GM20431 (cell line): ENCODE measurements around the gene GRHL1.
"Not testable (repeated sequence)": the region's sequence is repeated elsewhere in the genome, so short reads cannot be mapped to it uniquely, and the experiment has no call there.

Experiments
- in situ Hi-C: fragments of 300-500 bp; cut with MseI, MboI; formaldehyde crosslinking; loops from one replicate; pipeline ENCODE4 v1.15.0; 2020; ENCODE audit warnings: low sequenced_read_pairs; ENCODE audit not compliant: unreplicated experiment

GRHL1 gene

GRCh38 chr2:9951522-9952285, at the start of gene GRHL1:
TSS of gene GRHL1 (plus strand) at chr2:9951693. CDS start at chr2:9951834, 141 bp downstream.
- in situ Hi-C loops: no loop called here

- in situ Hi-C loops: no loop called here
These were observed 46.1 kb upstream of the GRHL1 start for GRCh38 chr2:9905413-9905812.

- in situ Hi-C loops: no loop called here
These were observed 44.1 kb upstream of the GRHL1 start for GRCh38 chr2:9907402-9907801.

GRCh38 chr2:9908639-9909038, 42.9 kb upstream of the GRHL1 start:
- in situ Hi-C loops: no loop called here

- in situ Hi-C loops: no loop called here
These were observed 42.4 kb upstream of the GRHL1 start for GRCh38 chr2:9909106-9909505.

GRCh38 chr2:9910699-9911098, 40.8 kb upstream of the GRHL1 start:
- in situ Hi-C loops: no loop called here

- in situ Hi-C loops: no loop called here
These were observed 39.0 kb upstream of the GRHL1 start for GRCh38 chr2:9912468-9912867.

- in situ Hi-C loops: no loop called here
These were observed 37.0 kb upstream of the GRHL1 start for GRCh38 chr2:9914384-9915065.

GRCh38 chr2:9918275-9918674, 33.2 kb upstream of the GRHL1 start:
- in situ Hi-C loops: no loop called here

GRCh38 chr2:9919512-9919911, 32.0 kb upstream of the GRHL1 start:
- in situ Hi-C loops: no loop called here

GRCh38 chr2:9927020-9927419, 24.5 kb upstream of the GRHL1 start:
- in situ Hi-C loops: not testable (repeated sequence)

GRCh38 chr2:9937258-9937657, 14.2 kb upstream of the GRHL1 start:
- in situ Hi-C loops: no loop called here

GRCh38 chr2:9937968-9938367, 13.5 kb upstream of the GRHL1 start:
- in situ Hi-C loops: no loop called here

GRCh38 chr2:9939587-9940485, 11.7 kb upstream of the GRHL1 start:
- in situ Hi-C loops: no loop called here

GRCh38 chr2:9941196-9941995, 10.1 kb upstream of the GRHL1 start:
- in situ Hi-C loops: no loop called here

- in situ Hi-C loops: no loop called here
These were observed 9.5 kb upstream of the GRHL1 start for GRCh38 chr2:9941996-9942390.

GRCh38 chr2:9944330-9944758, 7.1 kb upstream of the GRHL1 start:
- in situ Hi-C loops: no loop called here

GRCh38 chr2:9945596-9945995, 5.9 kb upstream of the GRHL1 start:
- in situ Hi-C loops: no loop called here

- in situ Hi-C loops: no loop called here
These were observed 5.4 kb upstream of the GRHL1 start for GRCh38 chr2:9946076-9946475.

- in situ Hi-C loops: no loop called here
These were observed 4.7 kb upstream of the GRHL1 start for GRCh38 chr2:9946818-9947217.
